Stomach (tissue), 9 donors: ENCODE data around the gene IFNA14. TPM values are rescaled to one million over a fixed set of nuclear protein-coding genes. Genes with fewer than 3 reads are reported as not detected.
"Not testable (repeated sequence)": the region's sequence is repeated elsewhere in the genome, so short reads cannot be mapped to it uniquely, and the experiment has no call there.

ENCODE experiments used
- DNase-seq, 2 donors: peaks; one replicate each; pipeline versions ENCODE4 v3.0.0 to v3.0.0-alpha.2; 2013 to 2019
- H3K27ac ChIP-seq, 5 donors: fragments of 200-600 bp in 4 of 5; sonication (generic) in 4 of 5; one replicate each; pipeline ENCODE4 v1.5.1; 2013 to 2019; ENCODE audit warnings: mild to moderate bottlenecking in 1 of 5, moderate library complexity in 1 of 5
- H3K27me3 ChIP-seq, 3 donors: fragments of 200-600 bp; sonication (generic); one replicate each; pipeline ENCODE4 v1.5.1; 2017 to 2019; ENCODE audit warnings: mixed run types in 1 of 3
- H3K36me3 ChIP-seq, 4 donors: fragments of 200-600 bp; sonication (generic); 1 replicate in 3 of 4; 2 replicates in 1 of 4; pipeline ENCODE4 v1.5.1; 2016 to 2019
- H3K4me1 ChIP-seq, 4 donors: fragments of 200-600 bp; sonication (generic); one replicate each; pipeline ENCODE4 v1.5.1; 2016 to 2019
- H3K4me3 ChIP-seq, 4 donors: fragments of 200-600 bp; sonication (generic) in 3 of 4; one replicate each; pipeline ENCODE4 v1.5.1; 2016 to 2019; ENCODE audit warnings: mild to moderate bottlenecking in 1 of 4
- H3K9me3 ChIP-seq, 4 donors: fragments of 200-600 bp; sonication (generic); one replicate each; pipeline ENCODE4 v1.5.1; 2016 to 2019
- EP300 ChIP-seq: sonication (generic); formaldehyde crosslinking; IDR thresholded peaks from one replicate; pipeline ENCODE4 v1.6.1; 2017; ENCODE audit warnings: antibody characterized with exemption
- POLR2A ChIP-seq, 4 donors: fragments of 450-650 bp; IDR thresholded peaks; one replicate each; pipeline ENCODE4 v1.6.1; 2016; ENCODE audit warnings: antibody characterized with exemption in 4 of 4, control low read depth in 2 of 4, mild to moderate bottlenecking in 1 of 4, moderate library complexity in 1 of 4
- POLR2AphosphoS5 ChIP-seq, 3 donors: sonication (generic); formaldehyde crosslinking; IDR thresholded peaks; one replicate each; pipeline ENCODE4 v1.6.1; 2016; ENCODE audit warnings: antibody characterized with exemption in 3 of 3
- WGBS, 5 donors: extraction: QIAGEN DNeasy Blood & Tissue Kit in 3 of 5; methylation state at CpG; one replicate each; pipeline versions ENCODE4 v1.1.5 to v1.1.7; 2013 to 2018; 5-methylcytosine and 5-hydroxymethylcytosine counted together
- intact Hi-C: fragments of 100-400 bp; cut with DNase I; formaldehyde crosslinking; loops from one replicate; pipeline ENCODE4 v1.15.1; 2023; ENCODE audit warnings: low total_unique reads
- polyA plus RNA-seq, 3 donors: library from polyadenylated mRNA; stranded (reverse); fragments of 200-250 nt; gene quantifications; one replicate each; pipeline ENCODE4 v1.2.3, GENCODE V29; 2013
- total RNA-seq, 5 donors: library from RNA; depleted of rRNA; stranded (reverse); fragments of >200 nt; gene quantifications; one replicate each; pipeline versions ENCODE4 v1.1.0 to v1.2.3, GENCODE V29; 2014 to 2016
- TF ChIP-seq, protein P1 (sequence below), 7 experiments: fragments of 450-650 bp in 4 of 7; fragments of 200-600 bp in 3 of 7; sonication (generic) in 3 of 7; IDR thresholded peaks; one replicate each; pipeline ENCODE4 v1.5.1; 2016 to 2019; ENCODE audit warnings: antibody characterized with exemption in 7 of 7, control low read depth in 2 of 7, mild to moderate bottlenecking in 1 of 7
- donor health status: healthy with polysubstance abuse.
- donor health status: Bipolar disorder and iron deficiency.
- donor health status: healthy.

IFNA14 gene
- total and polyA plus RNA-seq, 8 donors = not detected

DNA sequence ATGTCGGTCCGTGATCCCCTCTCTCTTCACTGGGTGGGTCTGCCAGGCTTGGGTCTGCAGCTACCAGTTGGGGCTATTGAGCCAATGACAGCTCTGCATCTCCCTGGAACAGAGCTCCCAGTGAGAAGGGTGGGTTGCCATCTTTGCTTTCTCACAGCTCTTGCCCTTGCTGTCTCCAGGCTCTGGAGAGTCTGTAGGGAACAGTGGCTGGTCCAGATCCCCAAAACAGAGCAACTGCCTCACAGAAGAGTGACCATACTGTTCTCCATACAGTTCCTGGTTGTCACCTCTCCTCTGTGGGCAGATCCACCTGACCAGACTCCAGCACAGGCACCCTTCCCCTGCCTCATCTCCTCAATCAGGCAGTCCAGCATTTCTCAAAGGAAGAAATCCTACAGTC lies 6.5 kb downstream of the IFNA14 start:
- intact Hi-C loops = no loop called here
- Histone ChIP-seq H3K27me3 (no peaks in the 10 kb centered on the region), H3K4me3 (no peak overlapping the region), H3K4me1 (no peaks in the 10 kb centered on the region), H3K9me3 (no peaks in the 10 kb centered on the region), H3K27ac (no peak overlapping the region), H3K36me3 (no peaks in the 10 kb centered on the region)
- 90 to 100% (median 95%) methylated on average over 1 to 2 of the region's 2 CpGs for WGBS, 5 donors
- TF ChIP-seq POLR2AphosphoS5 (IDR thresholded peaks at IDR 0.05) = no peak
- no peak for TF ChIP-seq POLR2A (IDR thresholded peaks at IDR 0.05)
- TF ChIP-seq, protein P1, sequence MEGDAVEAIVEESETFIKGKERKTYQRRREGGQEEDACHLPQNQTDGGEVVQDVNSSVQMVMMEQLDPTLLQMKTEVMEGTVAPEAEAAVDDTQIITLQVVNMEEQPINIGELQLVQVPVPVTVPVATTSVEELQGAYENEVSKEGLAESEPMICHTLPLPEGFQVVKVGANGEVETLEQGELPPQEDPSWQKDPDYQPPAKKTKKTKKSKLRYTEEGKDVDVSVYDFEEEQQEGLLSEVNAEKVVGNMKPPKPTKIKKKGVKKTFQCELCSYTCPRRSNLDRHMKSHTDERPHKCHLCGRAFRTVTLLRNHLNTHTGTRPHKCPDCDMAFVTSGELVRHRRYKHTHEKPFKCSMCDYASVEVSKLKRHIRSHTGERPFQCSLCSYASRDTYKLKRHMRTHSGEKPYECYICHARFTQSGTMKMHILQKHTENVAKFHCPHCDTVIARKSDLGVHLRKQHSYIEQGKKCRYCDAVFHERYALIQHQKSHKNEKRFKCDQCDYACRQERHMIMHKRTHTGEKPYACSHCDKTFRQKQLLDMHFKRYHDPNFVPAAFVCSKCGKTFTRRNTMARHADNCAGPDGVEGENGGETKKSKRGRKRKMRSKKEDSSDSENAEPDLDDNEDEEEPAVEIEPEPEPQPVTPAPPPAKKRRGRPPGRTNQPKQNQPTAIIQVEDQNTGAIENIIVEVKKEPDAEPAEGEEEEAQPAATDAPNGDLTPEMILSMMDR (IDR thresholded peaks at IDR 0.05) = no peak
- TF ChIP-seq EP300 = no peak
- DNase-seq = no peak

DNA sequence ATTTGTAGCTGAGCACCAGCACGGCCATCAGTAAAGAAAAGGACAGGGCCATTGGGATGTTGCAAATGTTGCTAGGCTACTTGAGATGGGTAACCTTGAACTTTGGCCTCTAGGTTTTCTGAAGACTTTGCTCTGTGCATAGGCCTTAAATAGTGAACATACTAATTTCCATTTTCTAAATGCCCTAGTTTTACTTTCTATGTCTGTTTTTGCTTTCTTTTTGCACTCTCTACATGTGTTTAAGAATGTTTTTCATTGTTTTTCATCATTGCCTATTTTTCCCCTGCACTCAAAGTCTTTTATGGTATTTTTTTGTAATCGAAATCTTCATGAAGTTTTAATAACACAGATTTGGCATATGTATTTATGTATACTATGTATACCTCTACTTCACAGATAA lies 11.7 kb downstream of the IFNA14 start, which contains the start of gene IFNA17:
IFNA17 (minus strand) TSS at position 101 of the 400 bp plus-strand sequence; CDS start at position 52, 49 bp downstream.
- no peaks in the 10 kb centered on the region for H3K9me3 ChIP-seq
- H3K27me3 ChIP-seq = no peaks in the 10 kb centered on the region
- H3K4me3 ChIP-seq = no peak within 1 kb of the TSS
- TF ChIP-seq EP300 (no peak), POLR2AphosphoS5 (IDR thresholded peaks at IDR 0.05) (no peak), POLR2A (IDR thresholded peaks at IDR 0.05) (no peak)
- TF ChIP-seq, protein P1 (IDR thresholded peaks at IDR 0.05) = no peak
- no peak within 1 kb of the TSS for H3K27ac ChIP-seq
- intact Hi-C loops = no loop called here
- DNase-seq = no peak
- H3K36me3 ChIP-seq = no peaks in the 10 kb centered on the region
- WGBS, 5 donors = 59 to 78% (median 75%) methylated on average over 2 of the region's 2 CpGs
- H3K4me1 ChIP-seq = no peaks in the 10 kb centered on the region

- H3K9me3 ChIP-seq, DNase-seq, intact Hi-C loops, H3K27me3 ChIP-seq, H3K4me1 ChIP-seq, H3K36me3 ChIP-seq, H3K27ac ChIP-seq, H3K4me3 ChIP-seq: not testable (repeated sequence)
- whole genome bisulfite sequencing, 5 donors = 61 to 100% (median 90%) methylated on average over 1 of the region's 1 CpG
Measured at GRCh38 chr9:21217211-21217610, 22.6 kb downstream of the IFNA14 start, which contains the start of gene IFNA16. IFNA16 (minus strand) TSS chr9:21217311; CDS start chr9:21217305, 6 bp downstream.

GRCh38 chr9:21213411-21214326 lies 26.1 kb downstream of the IFNA14 start:
- DNase-seq, H3K36me3 ChIP-seq, H3K4me3 ChIP-seq, intact Hi-C loops, H3K9me3 ChIP-seq, H3K27ac ChIP-seq, H3K4me1 ChIP-seq, H3K27me3 ChIP-seq: not testable (repeated sequence)
- WGBS, 5 donors = 38 to 47% (median 42%) methylated on average over 4 to 5 of the region's 5 CpGs

DNA sequence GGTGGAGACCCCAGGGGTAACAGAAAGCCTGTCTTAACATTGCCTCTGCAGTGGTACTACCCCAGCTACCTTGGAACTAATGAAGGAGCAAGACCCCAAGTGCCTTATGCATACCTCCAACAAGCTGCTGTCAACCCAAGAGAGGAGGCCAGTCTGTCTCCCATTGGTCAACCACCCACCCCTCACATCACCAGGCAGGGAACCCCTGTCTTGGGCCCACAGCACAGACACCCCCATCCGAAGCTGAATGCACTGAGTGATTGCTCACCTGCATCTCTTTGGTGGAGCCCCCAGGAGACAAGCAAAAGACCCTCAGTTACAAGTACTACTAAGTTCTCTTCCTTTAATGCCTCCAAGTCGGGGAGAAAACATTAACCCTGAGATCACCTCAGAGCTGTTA lies 27.6 kb downstream of the IFNA14 start:
- 54 to 78% (median 60%) methylated on average over 1 to 2 of the region's 2 CpGs for WGBS, 5 donors
- not testable (repeated sequence) for DNase-seq

GRCh38 chr9:21210782-21211181 lies 29.0 kb downstream of the IFNA14 start:
- 82 to 90% (median 85%) methylated on average over 2 of the region's 2 CpGs; no CpG with 5 or more reads in 1 of the 5 donors for WGBS, 5 donors
- H3K4me1 ChIP-seq, DNase-seq, H3K36me3 ChIP-seq, intact Hi-C loops, H3K27me3 ChIP-seq, H3K27ac ChIP-seq, H3K9me3 ChIP-seq, H3K4me3 ChIP-seq: not testable (repeated sequence)

More for the DNA sequence above, 27.6 kb downstream of the IFNA14 start:
- H3K9me3 ChIP-seq, H3K4me3 ChIP-seq, H3K27me3 ChIP-seq, H3K27ac ChIP-seq, intact Hi-C loops, H3K4me1 ChIP-seq, H3K36me3 ChIP-seq: not testable (repeated sequence)
